GM21825 (cell line): Measurements from ENCODE around the gene NLRC5.
"Not testable (repeated sequence)": the region's sequence is repeated elsewhere in the genome, so short reads cannot be mapped to it uniquely, and the experiment has no call there.

Experiments
- ATAC-seq: cut with Tn5 transposase; IDR thresholded peaks from one replicate; pipeline ENCODE4 v1.9.1; 2021; ENCODE audit warnings: mild to moderate bottlenecking, moderate library complexity; ENCODE audit not compliant: unreplicated experiment

Gene NLRC5

DNA sequence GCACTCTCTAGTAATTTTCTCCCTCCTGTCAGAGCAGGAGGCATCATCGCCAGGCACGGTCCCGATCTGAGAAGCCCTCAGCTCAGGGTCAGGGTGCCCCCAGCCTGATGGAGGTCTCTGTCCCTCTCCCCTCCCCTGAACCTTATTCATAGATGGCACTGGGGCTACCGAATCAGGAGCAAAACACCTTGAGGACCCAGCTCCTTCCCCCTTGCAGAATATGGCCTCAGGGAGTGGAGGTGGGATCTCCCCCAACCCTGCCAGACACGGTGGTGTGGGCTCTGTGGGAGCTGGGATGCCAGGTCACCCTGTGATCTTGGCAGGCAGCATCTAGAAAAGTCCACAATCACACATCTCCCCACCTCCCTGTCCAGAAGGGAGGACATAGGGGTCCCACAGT, 105.6 kb downstream of the NLRC5 start:
- ATAC-seq, result no peak

DNA sequence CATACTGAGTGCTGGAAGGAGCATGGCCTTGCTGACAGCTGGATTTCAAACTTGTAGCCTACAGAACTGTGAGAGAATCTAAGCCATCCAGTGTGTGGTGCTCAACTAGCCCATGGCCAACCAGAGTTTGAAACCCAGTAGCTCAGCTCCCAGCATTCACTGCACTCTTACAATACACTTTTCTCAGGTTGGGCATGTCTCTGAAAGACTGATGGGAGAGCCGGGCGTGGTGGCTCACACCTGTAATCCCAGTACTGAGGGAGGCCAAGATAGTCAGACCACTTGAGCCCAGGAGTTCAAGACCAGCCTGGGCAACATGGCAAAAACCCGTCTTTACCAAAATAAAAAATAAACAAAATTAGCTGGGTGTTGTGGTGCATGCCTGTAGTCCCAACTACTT, 106.8 kb downstream of the NLRC5 start:
- ATAC-seq, result no peak

DNA sequence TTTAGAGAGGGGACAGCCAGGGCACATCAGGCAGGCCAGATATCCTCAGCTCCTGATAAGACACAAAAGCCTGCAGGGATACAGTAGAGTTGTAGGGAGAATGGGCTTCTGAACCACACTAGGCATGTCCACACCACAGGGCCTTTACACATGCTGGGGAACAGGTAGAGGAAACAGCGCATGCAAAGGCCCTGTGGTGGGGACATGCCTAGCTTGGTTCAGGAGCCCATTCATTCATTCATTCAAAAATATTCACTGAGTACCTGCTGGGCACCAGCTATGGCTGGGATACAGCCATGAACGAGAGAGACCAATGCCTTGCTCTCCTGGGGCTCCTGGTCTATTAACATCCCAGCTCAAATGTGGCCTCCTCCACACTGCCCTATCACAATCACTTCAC, 107.4 kb downstream of the NLRC5 start:
- no peak for ATAC-seq

DNA sequence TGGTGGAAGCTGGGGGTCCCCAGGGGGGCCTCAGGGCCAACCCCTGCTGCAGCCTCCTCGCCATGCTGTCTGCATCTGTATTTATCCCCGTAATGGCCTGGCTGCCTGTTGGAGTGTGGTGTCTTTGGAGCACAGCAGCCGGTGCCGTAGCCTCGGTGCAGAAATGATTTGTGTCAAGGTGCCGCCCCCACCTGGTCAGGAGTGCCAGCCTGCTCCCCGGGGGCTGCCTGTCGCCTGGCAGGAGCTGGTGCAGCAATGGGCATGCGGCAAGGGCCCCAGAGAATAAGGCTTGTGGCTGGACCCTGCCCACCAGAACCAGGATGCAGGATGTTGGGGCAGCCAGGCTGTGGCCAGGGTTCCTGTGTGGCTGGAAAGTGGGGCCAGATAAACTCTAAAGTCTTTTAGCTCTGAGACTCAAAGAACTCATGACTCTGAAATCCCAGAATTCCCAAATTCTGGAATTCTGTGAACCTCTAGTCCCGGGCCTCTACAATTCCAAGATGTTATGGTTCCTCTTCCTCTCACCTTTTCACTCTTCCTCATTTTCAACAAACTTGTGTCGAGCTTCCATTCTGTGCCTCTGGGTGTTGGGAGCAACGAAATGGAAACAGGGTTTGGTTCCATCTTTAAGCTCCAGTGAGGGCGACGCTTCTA, 109.0 kb downstream of the NLRC5 start:
- no peak for ATAC-seq

DNA sequence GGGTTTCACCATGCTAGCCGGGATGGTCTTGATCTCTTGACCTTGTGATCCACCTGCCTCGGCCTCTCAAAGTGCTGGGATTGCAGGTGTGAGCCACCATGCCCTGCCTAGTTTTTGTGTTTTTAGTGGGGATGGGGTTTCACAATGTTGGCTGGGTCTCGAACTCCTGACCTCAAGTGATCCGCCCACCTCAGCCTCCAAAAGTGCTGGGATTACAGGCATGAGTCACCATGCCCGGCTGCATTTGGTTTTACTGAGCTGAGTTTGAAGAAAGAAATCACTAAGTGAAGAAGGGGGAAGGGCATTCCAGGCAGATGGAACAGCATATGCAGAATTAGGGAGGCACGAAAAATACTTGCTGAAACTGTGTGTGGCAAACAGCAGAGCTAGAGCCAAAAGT, 110.6 kb downstream of the NLRC5 start:
- ATAC-seq, result not testable (repeated sequence)

DNA sequence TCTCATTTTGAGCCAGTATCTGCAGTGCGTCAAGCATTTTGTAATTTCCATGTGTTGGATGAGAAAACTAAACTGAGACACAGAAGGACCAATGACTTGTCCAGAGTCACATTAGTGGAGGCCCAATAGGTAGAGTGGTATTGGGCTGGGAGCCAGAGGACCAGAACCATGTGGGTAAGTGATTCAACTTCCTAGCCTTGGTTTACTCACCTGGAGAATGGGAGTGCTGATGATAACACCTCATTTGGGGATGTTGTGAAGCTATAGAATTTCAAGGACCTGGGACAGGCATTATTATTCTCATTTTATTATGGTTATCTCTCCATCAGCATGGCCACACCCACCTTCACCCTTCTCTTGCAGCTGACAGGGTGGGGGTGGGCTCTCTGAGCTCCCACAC, 111.1 kb downstream of the NLRC5 start:
- no peak for ATAC-seq

DNA sequence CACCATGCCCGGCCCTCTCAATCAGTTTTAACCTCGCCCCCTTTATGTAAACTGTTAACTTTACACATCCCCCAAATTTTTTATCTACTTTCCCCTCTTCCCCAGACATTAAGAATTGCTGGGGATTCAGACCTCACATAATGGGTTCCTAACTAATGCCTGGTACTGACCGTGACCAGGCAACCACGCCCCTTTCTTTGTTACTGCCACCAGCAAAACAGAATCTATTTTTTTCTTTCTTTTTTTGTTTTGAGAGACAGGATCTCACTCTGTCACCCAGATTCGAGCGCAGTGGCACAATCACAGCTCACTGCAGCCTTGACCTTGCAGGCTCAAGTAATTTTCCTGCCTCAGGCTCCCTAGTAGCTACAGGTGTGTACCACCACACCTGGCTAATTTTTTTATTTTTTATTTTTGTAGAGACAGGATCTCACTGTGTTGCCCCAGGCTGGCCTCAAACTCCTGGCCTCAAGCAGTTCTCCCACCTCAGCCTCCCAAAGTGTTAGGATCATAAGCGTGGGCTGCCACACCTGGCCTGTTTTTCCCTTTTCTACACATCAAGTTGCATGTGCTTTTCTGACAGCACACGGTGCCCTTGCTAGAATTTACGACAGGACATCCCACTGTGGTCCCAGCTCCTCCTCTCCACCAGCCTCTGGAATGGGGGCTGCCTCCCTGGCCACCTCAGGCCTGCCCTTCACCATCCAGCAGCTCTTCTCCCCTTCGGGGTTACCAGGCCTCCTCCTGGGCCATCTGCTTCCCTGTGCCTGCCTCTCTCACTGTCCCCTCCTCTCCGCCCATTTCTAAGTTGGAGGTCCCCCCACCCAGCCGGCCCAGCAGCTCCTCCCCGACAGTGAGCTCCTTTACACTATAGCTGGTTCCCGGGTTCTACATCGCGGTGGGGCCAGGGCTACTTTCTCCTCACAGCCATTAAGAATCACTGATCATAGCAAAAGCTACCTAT, 113.8 kb downstream of the NLRC5 start:
- no peak for ATAC-seq

DNA sequence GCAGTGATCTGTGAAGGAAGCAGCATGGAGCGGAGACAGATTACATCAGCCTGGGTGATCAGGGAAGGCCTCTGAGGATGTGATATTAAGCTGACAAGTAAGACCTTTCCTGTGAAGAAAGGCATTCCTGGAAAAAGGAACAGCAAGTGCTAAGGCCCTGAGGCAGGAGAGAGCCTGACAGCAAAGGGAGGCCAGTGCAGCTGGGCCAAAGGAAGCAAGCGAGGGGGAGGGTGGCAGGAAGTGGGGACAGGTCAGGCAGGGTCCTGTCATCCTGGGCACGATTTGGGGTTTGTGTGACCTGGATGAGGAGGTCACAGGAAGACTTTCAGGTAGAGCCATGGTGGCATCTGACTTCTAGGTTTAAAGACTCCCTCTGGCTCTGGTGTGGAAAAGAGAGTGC, 115.3 kb downstream of the NLRC5 start:
- no peak for ATAC-seq

DNA sequence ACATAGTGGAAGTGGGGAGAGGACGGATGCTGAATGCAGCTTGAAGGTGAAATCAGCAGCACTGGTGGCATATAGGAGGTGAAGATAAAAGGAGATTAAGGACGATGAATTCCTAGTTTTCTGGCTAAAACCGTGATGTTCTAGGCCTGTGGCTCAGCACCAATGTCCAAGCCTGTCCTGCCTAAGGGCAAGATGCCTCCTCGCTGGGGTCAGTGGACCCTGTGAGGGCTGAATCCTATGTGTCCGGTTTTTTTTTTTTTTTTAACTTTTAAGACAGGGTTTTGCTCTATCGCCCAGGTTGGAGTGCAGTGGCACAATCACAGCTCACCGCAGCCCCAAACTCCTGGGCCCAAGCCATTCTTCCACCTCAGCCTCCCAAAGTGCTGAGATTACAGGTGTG, 115.8 kb downstream of the NLRC5 start:
- no peak for ATAC-seq

DNA sequence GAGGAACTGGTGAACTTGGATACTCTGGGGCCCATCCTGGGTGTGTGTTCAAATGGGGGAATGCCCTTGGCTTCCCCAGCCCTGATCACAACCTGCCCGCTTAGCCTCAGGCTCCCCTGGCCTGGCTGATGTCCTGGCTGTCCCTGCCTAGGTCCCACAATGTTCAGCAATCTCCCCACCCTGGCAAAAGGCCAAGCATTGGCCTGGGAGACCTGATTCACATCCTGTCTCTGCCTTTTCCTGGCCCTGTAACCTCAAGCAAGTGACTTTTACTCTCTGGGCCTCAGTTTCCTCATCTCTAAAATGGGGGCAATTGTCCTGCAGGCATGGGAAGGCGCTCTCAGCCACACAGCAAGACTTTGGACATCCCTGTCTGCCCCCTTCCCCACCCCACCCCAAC, 117.4 kb downstream of the NLRC5 start:
- no peak for ATAC-seq

DNA sequence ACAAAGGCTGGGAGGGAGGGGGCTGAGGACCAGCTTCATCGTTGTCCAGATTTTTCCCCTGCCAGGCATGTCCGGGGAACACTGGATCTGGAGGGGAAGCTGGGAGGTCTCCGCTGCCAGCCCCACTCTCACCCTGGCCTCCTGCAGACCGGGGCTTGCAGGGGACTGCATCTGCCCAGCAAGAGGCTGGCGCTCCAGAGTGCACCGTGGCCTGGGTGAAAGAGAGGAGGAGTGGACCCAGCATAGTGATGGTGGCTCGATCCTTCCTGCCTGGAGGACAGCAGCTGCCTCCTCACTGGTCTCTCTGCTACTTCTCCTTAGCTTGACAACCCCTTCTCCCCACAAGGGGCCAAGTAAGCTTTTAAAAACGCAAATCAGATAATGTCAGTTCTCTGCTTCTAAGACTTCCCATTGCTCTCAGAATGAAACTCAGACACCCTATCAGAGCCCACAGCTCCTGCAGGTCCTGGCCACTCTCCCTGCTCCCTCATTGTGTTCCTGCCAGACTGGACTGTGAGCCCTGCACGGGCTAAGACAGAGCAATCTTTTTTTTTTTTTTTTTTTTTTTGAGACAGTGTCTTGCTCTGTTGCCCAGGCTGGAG, 118.1 kb downstream of the NLRC5 start:
- ATAC-seq, result no peak

DNA sequence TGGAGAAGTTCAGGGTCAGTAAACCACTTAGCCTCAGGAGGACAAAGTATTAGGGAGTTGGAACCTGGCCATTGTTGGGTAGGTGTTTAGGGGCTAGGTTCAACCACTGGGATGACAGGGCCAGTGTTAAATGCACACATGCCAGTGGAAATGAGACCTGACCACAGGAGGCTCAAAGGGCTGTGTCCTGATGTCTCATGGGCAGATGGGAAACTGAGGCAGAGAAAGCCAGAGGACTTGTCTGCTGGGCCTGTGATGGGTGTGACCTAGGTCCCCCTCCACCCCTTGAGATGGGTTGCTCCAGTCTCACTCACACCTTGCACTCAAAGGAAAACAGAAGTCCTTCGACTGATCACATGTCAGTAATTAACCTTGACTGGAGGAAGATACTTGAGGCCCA, 119.1 kb downstream of the NLRC5 start:
- no peak for ATAC-seq

DNA sequence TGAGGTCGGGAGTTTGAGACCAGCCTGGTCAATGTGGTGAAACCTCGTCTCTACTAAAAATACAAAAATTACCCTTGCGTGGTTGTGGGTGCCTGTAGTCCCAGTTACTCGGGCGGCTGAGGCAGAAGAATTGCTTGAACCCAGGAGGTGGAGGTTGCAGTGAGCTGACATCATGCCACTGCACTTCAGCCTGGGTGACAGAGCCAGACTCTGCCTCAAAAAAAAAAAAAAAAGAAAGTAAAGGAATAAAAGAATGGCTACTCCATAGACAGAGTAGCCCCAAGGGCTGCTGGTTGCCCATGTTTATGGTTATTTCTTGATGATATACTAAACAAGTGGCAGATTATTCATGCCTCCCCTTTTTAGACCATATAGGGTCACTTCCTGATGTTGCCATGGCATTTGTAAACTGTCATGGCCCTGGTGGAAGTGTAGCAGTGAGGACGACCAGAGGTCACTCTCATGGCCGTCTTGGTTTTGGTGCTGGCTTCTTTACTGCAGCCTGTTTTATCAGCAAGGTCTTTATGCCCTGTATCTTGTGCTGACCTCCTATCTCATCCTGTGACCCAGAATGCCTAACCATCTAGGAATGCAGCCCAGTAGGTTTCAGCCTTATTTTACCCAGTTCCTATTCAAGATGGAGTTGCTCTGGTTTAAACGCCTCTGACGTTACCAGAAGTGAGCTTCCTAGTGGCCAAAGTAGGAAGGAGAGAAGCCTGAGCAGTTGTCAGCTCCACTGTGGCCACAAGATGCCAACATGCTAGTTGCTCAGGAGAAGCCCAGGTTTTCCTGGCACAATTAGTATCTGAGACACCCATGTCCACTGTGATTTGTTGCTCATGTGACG, 120.1 kb downstream of the NLRC5 start:
- not testable (repeated sequence) for ATAC-seq

DNA sequence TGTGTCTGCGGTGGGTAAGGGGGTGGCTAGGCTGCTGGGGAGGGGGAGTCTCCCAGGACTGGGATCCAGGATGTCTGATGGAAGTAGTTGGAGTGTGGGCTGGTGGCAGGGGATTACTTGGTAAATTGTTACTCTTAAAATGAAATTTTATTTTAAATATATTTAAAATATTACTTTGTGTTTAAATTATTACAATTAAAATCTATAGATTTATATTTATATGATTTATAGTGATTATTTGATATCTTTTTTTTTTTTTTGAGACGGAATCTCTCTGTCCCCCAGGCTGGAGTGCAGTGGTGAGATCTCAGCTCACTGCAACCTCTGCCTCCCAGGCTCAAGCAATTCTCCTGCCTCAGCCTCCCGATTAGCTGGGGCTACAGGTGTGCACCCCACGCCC, 121.6 kb downstream of the NLRC5 start:
- ATAC-seq, result no peak

DNA sequence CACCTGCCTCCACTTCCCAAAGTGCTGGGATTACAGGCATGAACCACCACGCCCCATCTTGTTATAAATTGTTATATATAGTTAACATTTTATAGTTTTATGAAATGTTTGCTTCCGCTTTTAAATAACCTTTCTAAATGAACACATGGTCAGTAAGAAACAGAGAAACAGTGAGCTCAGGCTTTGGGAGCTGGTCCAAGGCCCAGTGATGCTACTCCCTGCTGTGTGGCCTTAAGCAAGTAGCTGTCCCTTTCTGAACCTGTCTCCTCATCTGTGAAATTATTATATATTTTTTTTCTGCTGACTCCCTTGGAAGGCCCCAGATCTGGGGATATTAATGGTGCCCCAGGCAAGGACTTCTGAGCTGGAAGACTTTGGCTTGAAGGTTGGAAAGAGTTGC, 122.1 kb downstream of the NLRC5 start:
- no peak for ATAC-seq

DNA sequence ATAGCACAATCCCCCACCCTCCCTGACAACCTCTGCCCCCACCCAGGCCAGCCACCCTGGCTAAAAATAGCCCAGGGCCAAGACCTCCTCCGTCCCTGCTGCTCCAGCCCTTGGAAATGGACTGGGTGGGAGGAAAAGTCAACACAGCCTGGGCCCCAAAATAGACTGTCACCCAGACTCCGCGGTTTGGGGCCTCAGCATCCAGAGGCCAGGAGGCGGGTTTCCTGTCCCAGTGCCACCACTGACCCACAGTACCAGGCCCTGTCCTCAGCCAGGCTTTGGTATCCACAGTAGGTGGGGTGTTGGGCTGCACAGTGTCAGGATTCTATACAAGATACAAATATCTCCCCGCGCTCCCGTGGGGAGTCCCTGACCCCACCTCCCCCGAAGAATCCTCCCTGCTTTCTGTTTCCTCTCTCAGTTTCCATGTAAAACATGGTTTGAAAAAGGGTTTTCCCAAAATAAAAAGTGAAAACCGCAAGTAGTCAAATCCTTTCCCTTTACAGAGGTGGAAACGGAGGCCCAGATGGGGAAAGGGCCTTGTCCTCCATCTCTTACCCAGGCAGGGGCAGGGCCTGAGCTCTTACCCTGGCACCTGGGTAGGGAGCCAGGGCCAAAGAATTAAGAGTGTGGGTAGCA, 123.2 kb downstream of the NLRC5 start:
- ATAC-seq, result no peak

DNA sequence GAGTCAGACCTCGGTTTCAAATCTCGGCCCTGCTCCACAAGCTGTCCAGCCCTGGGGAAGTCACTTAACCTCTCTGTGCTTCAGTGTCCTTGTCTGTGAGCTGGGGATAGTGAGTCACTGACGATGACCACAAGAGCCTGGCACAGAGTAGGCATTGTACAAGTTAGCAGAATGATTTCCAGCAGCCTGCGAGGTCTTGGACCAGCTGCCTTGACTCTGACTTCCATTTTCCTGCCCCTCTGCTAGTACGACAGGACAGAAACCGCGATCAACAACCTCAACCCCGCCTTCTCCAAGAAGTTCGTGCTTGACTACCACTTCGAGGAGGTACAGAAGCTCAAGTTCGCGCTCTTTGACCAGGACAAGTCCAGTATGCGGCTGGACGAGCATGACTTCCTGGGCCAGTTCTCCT, 123.7 kb downstream of the NLRC5 start:
- no peak for ATAC-seq

DNA sequence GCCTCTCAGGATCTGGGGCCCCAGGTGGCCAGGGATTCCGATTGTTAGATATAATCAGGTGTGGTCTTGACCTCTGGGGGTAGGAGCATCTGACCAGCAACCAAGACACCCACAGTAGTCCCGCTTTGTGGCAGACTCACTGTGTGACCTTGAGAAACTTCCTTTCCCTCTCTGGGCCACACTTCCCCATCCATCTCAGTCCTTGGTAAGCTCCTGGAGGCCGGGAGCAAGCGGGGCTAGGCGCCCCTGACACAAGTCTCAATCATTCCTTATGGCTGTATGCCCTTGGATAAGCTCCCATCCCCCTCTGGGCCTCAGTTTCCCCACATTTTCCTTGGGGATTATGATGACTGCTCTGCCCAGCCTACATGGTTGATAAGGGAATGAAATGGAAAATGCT, 124.3 kb downstream of the NLRC5 start:
- ATAC-seq, result no peak

DNA sequence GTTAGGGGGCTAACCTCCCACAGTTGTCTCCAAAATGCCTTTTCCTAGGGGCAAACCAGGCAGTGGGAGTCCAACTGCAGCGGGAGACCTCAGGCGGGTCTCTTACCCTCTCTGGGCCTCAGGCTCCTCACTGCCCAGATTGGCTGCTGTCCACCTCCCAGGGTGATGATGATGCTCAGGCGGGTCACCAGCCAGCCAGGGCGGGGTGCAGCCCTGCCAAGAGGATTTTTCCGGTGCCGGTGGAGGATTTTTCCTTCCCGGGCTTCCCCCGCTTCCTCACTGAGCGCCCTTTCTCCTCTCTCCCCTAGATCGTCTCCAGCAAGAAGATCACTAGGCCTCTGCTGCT, 125.8 kb downstream of the NLRC5 start:
- ATAC-seq, result no peak

DNA sequence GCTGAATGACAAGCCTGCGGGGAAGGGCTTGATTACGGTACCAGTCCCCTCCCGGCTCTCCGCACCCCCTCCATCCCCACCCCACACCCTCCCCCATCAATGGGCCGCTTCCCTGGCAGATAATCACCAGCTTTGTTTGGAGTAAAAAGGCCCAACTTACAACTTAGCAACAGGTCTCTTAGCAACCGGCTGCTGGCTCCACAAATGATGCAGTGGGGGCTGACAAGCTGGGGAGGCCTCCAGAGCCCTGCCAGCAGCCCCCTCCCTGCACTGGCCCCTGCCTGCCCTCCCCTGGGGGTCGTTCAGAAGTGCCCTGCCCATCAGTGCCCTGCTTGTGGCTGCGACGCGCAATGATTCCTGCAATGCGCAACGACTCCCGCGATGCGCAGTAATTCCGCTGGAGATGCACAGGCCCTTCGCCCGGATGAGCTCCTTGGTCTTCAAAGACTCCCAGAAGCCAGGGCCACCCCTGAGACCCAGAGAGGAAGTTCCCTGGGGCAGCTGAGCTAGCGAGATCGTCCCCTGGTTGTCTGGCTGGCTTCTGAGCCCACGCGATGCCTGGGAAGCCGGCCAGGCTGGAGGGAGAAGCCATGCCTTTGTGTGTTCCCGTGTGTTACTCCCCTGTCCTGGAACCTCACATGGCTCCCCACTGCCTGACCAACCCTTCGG, 126.3 kb downstream of the NLRC5 start:
- ATAC-seq, result no peak
